Measurements from ENCODE around the gene COQ10B. TPM values are rescaled to one million over a fixed set of nuclear protein-coding genes. Genes with fewer than 3 reads are reported as not detected.

The COQ10B gene
- total RNA-seq, 1 experiment from 2014 or later: 21.7 TPM

- no peak for TF ChIP-seq CREM (CRISPR knock-in tag; IDR thresholded peaks at IDR 0.05)
These were observed 19.4 kb upstream of the COQ10B start (continued) for GRCh38 chr2:197433780-197434438.

GRCh38 chr2:197434541-197435513 lies 18.5 kb upstream of the COQ10B start, which contains the start of gene SF3B1:
SF3B1 (minus strand) TSS chr2:197435028; CDS start chr2:197434999, 29 bp downstream.
- peak; percentile 89 for ATAC-seq
- POLR2A ChIA-PET: interaction anchor here (0.6 to 2.1 kb wide), 8 partner anchors 8 to 1256 kb away, joined by 3 to 27 read pairs (median 4); partner anchors contain the start of genes COQ10B, HSPD1, HSPE1 and MOB4
- H3K36me3 Mint-ChIP-seq: peaks cover 16% of the 10 kb centered on the region
- H3K27me3 Mint-ChIP-seq (ENCODE audit: low read depth): no peaks in the 10 kb centered on the region
- H3K27ac Mint-ChIP-seq: peak within 1 kb of the TSS; percentile 99
- peak within 1 kb of the TSS; percentile 99 for H3K4me3 Mint-ChIP-seq
- peaks cover 35% of the 10 kb centered on the region for H3K4me1 Mint-ChIP-seq
- peak; percentile 96 for DNase-seq (ENCODE audit: low spot score)
- CTCF ChIA-PET: no interaction called here
- no peaks in the 10 kb centered on the region for H3K9me3 Mint-ChIP-seq
- TF ChIP-seq HMGXB4 (CRISPR knock-in tag; IDR thresholded peaks at IDR 0.05): peak; percentile 49; the same call in 1 of the 2 replicates
- TF ChIP-seq, protein P1, sequence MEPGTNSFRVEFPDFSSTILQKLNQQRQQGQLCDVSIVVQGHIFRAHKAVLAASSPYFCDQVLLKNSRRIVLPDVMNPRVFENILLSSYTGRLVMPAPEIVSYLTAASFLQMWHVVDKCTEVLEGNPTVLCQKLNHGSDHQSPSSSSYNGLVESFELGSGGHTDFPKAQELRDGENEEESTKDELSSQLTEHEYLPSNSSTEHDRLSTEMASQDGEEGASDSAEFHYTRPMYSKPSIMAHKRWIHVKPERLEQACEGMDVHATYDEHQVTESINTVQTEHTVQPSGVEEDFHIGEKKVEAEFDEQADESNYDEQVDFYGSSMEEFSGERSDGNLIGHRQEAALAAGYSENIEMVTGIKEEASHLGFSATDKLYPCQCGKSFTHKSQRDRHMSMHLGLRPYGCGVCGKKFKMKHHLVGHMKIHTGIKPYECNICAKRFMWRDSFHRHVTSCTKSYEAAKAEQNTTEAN (CRISPR knock-in tag; IDR thresholded peaks at IDR 0.05): 0 out of 2 replicates have a peak, but pooled peaks have one; percentile 25
- TF ChIP-seq AFF4 (CRISPR knock-in tag; IDR thresholded peaks at IDR 0.05; ENCODE audit: borderline replicate concordance): no peak
- TF ChIP-seq TCF7 (CRISPR knock-in tag; IDR thresholded peaks at IDR 0.05; ENCODE audit: low read depth): no peak
- TF ChIP-seq USF2 (CRISPR knock-in tag; IDR thresholded peaks at IDR 0.05): peak; percentile 97
- TF ChIP-seq ATF1 (CRISPR knock-in tag; IDR thresholded peaks at IDR 0.05): no peak
- no peak for TF ChIP-seq EMX1 (CRISPR knock-in tag; IDR thresholded peaks at IDR 0.05)
- TF ChIP-seq ZNF232 (CRISPR knock-in tag; IDR thresholded peaks at IDR 0.05): no peak
- TF ChIP-seq SP1 (CRISPR knock-in tag; conservative IDR thresholded peaks at IDR 0.05): peak; percentile 69; the same call in 1 of the 2 replicates
- peak; percentile 80 for TF ChIP-seq ETV6 (CRISPR knock-in tag; IDR thresholded peaks at IDR 0.05)
- TF ChIP-seq ZNF532 (CRISPR knock-in tag; IDR thresholded peaks at IDR 0.05; ENCODE audit: borderline replicate concordance): no peak
- 0 out of 2 replicates have a peak, but pooled peaks have one; percentile 39 for TF ChIP-seq FOXP1 (CRISPR knock-in tag; IDR thresholded peaks at IDR 0.05; ENCODE audit: borderline replicate concordance)
- peak; percentile 88 for TF ChIP-seq TEAD1 (CRISPR knock-in tag; IDR thresholded peaks at IDR 0.05)
- no peak for TF ChIP-seq E2F1 (CRISPR knock-in tag; IDR thresholded peaks at IDR 0.05)
- TF ChIP-seq MYBL2 (CRISPR knock-in tag; IDR thresholded peaks at IDR 0.05): peak; percentile 51; the same call in 1 of the 2 replicates
- TF ChIP-seq PREB (CRISPR knock-in tag; IDR thresholded peaks at IDR 0.05; ENCODE audit: borderline replicate concordance): 0 out of 2 replicates have a peak, but pooled peaks have one; percentile 34

Measured in WTC11 (cell line).